Calu3 (cell line): Measurements from ENCODE around the gene ZNF428. TPM values are rescaled to one million over a fixed set of nuclear protein-coding genes. Genes with fewer than 3 reads are reported as not detected.

Experiments used
- BruUV-seq: library from RNA; stranded (reverse); fragments of 400-500 nt; replicated peaks from 2 replicates; lab custom pipeline; 2021; lab: Mats Ljungman, UMichigan
- CTCF ChIA-PET: fragments of 300-600 bp; sonication (Branson Sonifier 250); formaldehyde crosslinking; loops from one replicate; lab custom pipeline; 2022; ENCODE audit warnings: antibody characterized with exemption; lab: Charles Lee
- DNase-seq: peaks from one replicate; pipeline ENCODE4 v3.0.0; 2022
- H3K27ac Mint-ChIP-seq: one replicate; pipeline ENCODE4 v1.8.0; 2022; ENCODE audit warnings: mixed read lengths; ENCODE audit not compliant: unreplicated experiment
- H3K27me3 Mint-ChIP-seq: one replicate; pipeline ENCODE4 v1.8.0; 2022; ENCODE audit warnings: mixed read lengths; ENCODE audit not compliant: unreplicated experiment
- H3K36me3 Mint-ChIP-seq: one replicate; pipeline ENCODE4 v1.8.0; 2022; ENCODE audit warnings: mild to moderate bottlenecking, moderate library complexity, mixed read lengths; ENCODE audit not compliant: insufficient read depth, unreplicated experiment
- H3K4me1 Mint-ChIP-seq: one replicate; pipeline ENCODE4 v1.8.0; 2022; ENCODE audit warnings: mild to moderate bottlenecking, low read depth, mixed read lengths; ENCODE audit not compliant: unreplicated experiment
- H3K4me3 Mint-ChIP-seq: one replicate; pipeline ENCODE4 v1.8.0; 2022; ENCODE audit warnings: mild to moderate bottlenecking, low read depth, moderate library complexity, mixed read lengths; ENCODE audit not compliant: unreplicated experiment
- H3K9me3 Mint-ChIP-seq: one replicate; pipeline ENCODE4 v1.8.0; 2022; ENCODE audit warnings: low read depth, mixed read lengths; ENCODE audit not compliant: unreplicated experiment
- CTCF ChIP-seq: fragments of 200-600 bp; IDR thresholded peaks from one replicate; pipeline ENCODE4 v1.8.0; 2022; ENCODE audit warnings: antibody characterized with exemption; ENCODE audit not compliant: unreplicated experiment
- intact Hi-C: fragments of 100-400 bp; cut with micrococcal nuclease; formaldehyde crosslinking; loops from one replicate; pipeline ENCODE4 v1.10.0; 2022; ENCODE audit not compliant: unreplicated experiment
- total RNA-seq: library from RNA; stranded (reverse); gene quantifications from 2 replicates; pipeline ENCODE4 v1.2.3, GENCODE V29; 2022

Gene ZNF428
- total RNA-seq, 1 experiment from 2014 or later, result 32.8 TPM

GRCh38 chr19:43648633-43649032 is 29.2 kb upstream of the ZNF428 start:
- CTCF ChIA-PET, result no interaction called here
- Mint-ChIP-seq H3K27me3 (no peaks in the 10 kb centered on the region), H3K27ac (no peak overlapping the region), H3K4me3 (no peak overlapping the region), H3K36me3 (peaks cover 47% of the 10 kb centered on the region), H3K9me3 (peaks cover 3% of the 10 kb centered on the region), H3K4me1 (no peaks in the 10 kb centered on the region)
- intact Hi-C loops, result no loop called here
- TF ChIP-seq CTCF, result no peak
- BruUV-seq, result no TSS peak
- no peak for DNase-seq

GRCh38 chr19:43644181-43644580 is 24.8 kb upstream of the ZNF428 start:
- CTCF ChIA-PET, result no interaction called here
- peaks cover 26% of the 10 kb centered on the region for H3K27me3 Mint-ChIP-seq
- H3K4me1 Mint-ChIP-seq, result peaks cover 16% of the 10 kb centered on the region
- intact Hi-C loops, result no loop called here
- no peak for DNase-seq
- H3K4me3 Mint-ChIP-seq, result no peak overlapping the region
- peaks cover 36% of the 10 kb centered on the region for H3K36me3 Mint-ChIP-seq
- peaks cover 3% of the 10 kb centered on the region for H3K9me3 Mint-ChIP-seq
- BruUV-seq, result no TSS peak
- TF ChIP-seq CTCF, result no peak
- peak overlapping the region; percentile 1 for H3K27ac Mint-ChIP-seq

GRCh38 chr19:43643326-43643725 is 23.9 kb upstream of the ZNF428 start:
- Mint-ChIP-seq H3K36me3 (peaks cover 44% of the 10 kb centered on the region), H3K4me3 (no peak overlapping the region), H3K4me1 (peaks cover 25% of the 10 kb centered on the region), H3K9me3 (peaks cover 3% of the 10 kb centered on the region), H3K27ac (no peak overlapping the region), H3K27me3 (peaks cover 34% of the 10 kb centered on the region)
- CTCF ChIA-PET, result no interaction called here
- no peak for DNase-seq
- no TSS peak for BruUV-seq
- intact Hi-C loops, result no loop called here
- TF ChIP-seq CTCF, result no peak

- CTCF ChIA-PET, result no interaction called here
- TF ChIP-seq CTCF, result no peak
- BruUV-seq, result no TSS peak
- Mint-ChIP-seq H3K27ac (no peak overlapping the region), H3K4me3 (no peak overlapping the region), H3K27me3 (peaks cover 42% of the 10 kb centered on the region), H3K4me1 (peaks cover 25% of the 10 kb centered on the region), H3K36me3 (peaks cover 36% of the 10 kb centered on the region), H3K9me3 (peaks cover 3% of the 10 kb centered on the region)
- no peak for DNase-seq
- intact Hi-C loops, result no loop called here
Observed at GRCh38 chr19:43642531-43642930, 23.1 kb upstream of the ZNF428 start.
